GM12801 (cell line): ENCODE measurements around the gene NUDT21.

Experiments
- CTCF ChIP-seq: IDR thresholded peaks from one replicate; pipeline ENCODE4 v1.5.1; 2011; ENCODE audit warnings: control low read depth; ENCODE audit not compliant: insufficient read length; ENCODE audit errors: extremely low read depth

Gene NUDT21

DNA sequence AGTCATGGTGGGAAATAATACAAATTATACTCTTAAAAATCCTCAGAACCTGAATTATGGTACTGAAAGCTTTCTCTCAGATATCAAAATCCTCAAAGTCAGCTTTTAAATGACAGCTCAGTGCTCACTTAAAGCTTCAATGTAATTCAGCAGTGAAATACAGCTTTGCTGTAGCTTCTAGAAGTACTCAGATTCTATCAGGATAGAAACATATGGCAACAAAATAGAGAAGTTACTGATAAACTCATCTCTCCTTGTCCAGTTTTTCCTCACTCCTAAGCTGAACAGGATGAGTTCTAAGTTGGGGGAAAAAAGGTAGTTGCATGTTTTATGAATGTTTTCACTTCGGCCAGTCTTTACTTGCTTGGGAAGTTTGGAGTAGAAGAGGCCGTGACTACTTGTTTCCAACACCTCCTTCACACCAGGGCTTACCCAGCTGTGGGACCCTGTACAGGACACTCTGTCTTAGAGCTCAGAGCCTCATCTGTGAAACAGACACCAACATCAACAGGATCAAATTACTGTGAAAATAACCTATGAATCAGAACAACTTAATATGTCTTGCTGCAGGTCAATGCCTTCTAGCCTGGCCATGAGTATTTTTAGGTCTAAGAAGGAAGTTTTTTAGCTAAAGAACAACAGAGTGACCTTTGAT, 30.5 kb upstream of the NUDT21 start:
- TF ChIP-seq CTCF, result no peak

- no peak for TF ChIP-seq CTCF
Observed at GRCh38 chr16:56480776-56481467, 29.8 kb upstream of the NUDT21 start.

DNA sequence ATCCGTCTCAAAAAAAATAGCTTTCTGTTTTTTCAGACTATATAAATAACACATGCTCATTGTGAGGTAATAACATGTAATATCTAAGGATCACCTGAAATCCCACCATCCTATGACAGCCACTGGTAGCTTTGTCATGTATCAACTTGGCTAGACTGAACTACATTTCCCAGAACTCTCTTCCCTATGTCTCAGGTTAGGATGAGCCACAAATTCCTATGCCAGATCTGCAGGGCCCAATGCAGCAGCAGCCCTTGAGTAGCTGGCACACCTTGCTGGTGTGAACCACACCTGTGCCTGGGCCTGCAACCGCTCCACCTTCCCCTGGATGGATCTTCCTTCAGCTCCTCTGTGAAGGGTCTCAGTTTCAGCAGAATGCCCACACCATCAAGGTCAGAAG, 28.3 kb upstream of the NUDT21 start:
- TF ChIP-seq CTCF, result no peak

DNA sequence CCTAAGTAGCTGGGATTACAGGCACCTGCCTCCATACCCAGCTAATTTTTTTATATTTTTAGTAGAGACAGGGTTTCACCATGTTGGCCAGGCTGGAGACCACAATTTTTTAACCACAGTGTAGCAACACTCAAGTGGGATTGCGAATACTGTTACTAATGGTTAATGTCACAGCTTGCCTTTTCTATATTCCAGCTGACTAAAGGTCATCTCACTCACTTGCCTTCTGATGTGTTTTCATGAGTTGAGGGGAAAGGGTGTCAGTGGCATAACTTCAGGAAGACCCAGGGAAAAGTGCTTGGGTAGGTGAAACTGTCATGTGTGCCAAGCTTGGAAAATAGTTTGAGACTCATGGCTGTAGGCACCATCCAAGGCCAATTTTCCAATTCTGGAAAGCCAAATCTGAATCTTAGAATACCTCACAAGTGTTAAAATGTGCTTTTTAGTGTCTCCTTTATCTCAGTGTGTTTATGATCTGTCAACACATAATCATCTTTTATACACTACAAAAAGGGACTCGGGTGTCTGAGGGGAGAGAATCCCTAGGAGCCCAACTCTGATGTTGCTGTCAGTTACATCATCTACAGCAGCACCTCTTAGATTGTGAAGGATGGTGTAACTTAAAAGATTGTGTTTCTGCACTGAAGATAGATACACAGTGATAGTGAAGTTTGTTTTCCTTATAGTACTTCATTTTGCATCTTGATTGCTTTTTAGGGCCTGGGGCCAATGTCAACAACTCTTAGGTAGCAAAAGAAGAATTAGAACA, 27.3 kb upstream of the NUDT21 start:
- no peak for TF ChIP-seq CTCF

GRCh38 chr16:56477096-56477878, 26.2 kb upstream of the NUDT21 start:
- TF ChIP-seq CTCF, result no peak

GRCh38 chr16:56475201-56475600, 24.1 kb upstream of the NUDT21 start:
- no peak for TF ChIP-seq CTCF

DNA sequence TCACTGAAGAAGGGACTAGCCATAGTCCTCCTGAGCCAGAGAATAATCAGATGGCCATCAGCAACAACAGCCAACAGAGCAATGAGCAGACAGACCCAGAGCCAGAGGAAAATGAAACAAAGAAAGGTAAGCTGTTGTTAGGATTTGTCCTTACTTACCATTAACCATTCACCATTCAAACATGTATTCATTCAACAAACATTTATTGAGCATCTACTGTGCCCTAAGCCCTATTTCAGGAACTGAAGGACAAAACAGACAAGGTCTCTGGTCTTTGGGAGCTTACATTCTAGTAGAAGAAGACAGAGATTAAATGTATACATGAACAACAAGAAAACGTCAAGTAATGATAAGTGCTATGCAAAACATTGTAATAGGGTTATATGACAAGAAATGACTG, 19.5 kb upstream of the NUDT21 start:
- no peak for TF ChIP-seq CTCF
